Thoracic aorta (tissue), 2 donors: ENCODE data around the gene BTBD8. TPM values are rescaled to one million over a fixed set of nuclear protein-coding genes. Genes with fewer than 3 reads are reported as not detected.

Experiments used
- ATAC-seq: fragments of 150-250 bp; one replicate; pipeline ENCODE4 v1.8.0; 2017; ENCODE audit warnings: low read depth; ENCODE audit not compliant: insufficient number of reproducible peaks, low FRiP score
- DNase-seq: peaks from one replicate; pipeline ENCODE4 v3.0.0-alpha.2; 2020; ENCODE audit warnings: low spot score
- H3K27ac ChIP-seq, 2 donors: fragments of 200-600 bp; sonication (generic); 1 replicate in 1 of 2; 2 replicates in 1 of 2; pipeline ENCODE4 v1.5.1; 2016; ENCODE audit warnings: mild to moderate bottlenecking in 2 of 2, moderate library complexity in 2 of 2
- H3K27me3 ChIP-seq: fragments of 200-600 bp; sonication (generic); replicated peaks from 2 replicates; pipeline ENCODE4 v1.6.0; 2016; ENCODE audit warnings: mild to moderate bottlenecking; ENCODE audit not compliant: insufficient read depth
- H3K36me3 ChIP-seq: fragments of 200-600 bp; sonication (generic); one replicate; pipeline ENCODE4 v1.5.1; 2016
- H3K4me1 ChIP-seq, 2 donors: fragments of 200-600 bp; sonication (generic); 1 replicate in 1 of 2; 2 replicates in 1 of 2; pipeline versions ENCODE4 v1.5.1 to v1.6.0; 2016; ENCODE audit warnings: low read depth in 2 of 2, mild to moderate bottlenecking in 1 of 2; ENCODE audit not compliant: control insufficient read depth in 1 of 2
- H3K4me3 ChIP-seq: fragments of 200-600 bp; sonication (generic); 2 replicates; pipeline ENCODE4 v1.5.1; 2016; ENCODE audit warnings: mild to moderate bottlenecking
- H3K9me3 ChIP-seq: fragments of 200-600 bp; sonication (generic); 2 replicates; pipeline ENCODE4 v1.5.1; 2016
- total RNA-seq, 2 donors: library from RNA; depleted of rRNA; stranded (reverse); fragments of >200 nt; gene quantifications; one replicate each; pipeline versions ENCODE4 v1.1.0 to v1.2.3, GENCODE V29; 2016
- TF ChIP-seq, protein P1 (sequence below): fragments of 200-600 bp; sonication (generic); IDR thresholded peaks from one replicate; pipeline ENCODE4 v1.5.1; 2019; ENCODE audit warnings: antibody characterized with exemption

The BTBD8 gene
- total RNA-seq, result 10 to 100 TPM in 1 of 2 donors, 1 to 10 TPM in 1; 3.8 to 12.9 TPM

DNA sequence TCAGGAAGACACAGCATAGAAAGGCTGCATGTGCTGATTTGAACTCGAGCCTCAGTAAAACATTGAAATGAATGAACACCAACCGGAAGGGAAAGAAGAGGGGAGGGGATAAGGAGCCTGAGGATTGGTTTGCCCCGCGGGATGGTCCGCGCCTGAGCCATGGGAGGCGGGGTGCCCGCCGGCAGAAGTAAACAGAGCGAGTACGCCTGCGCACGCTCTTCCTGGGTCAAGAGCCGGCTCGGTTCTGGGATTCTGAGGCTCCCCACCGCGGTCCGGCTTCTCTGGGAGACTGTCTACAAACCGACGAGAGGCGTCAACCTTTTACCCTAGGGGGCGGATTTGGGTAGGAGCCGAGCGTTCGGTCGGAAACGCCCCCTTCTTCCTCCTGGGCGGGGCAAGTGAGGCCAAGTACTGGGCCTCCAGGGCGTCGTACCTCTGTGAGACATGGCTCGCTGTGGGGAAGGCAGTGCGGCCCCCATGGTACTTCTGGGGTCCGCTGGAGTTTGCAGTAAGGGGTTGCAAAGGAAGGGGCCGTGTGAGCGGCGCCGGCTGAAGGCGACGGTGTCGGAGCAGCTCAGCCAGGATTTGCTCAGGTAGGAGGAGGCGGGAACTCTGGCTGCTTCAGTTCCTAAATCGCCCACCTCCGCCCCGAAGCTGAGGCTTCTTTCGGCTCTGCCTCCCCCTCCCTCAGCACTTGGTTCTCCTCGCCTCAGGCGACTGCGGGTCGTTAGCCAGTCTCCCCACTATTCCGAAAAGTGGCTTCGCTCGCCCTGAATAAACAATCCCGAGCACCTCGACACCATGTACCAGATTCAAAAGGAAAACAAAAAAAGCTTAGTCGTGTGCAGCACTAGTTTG, at the start of gene BTBD8:
BTBD8 (plus strand) TSS at position 218 of the 858 bp plus-strand sequence; CDS start at position 445, 227 bp downstream.
- Histone ChIP-seq H3K27me3 (no peaks in the 10 kb centered on the region), H3K27ac (peak within 1 kb of the TSS; percentile 56 to 58), H3K4me1 (peaks cover 3 to 11% of the 10 kb centered on the region in 2 donors), H3K36me3 (no peaks in the 10 kb centered on the region), H3K9me3 (peaks cover 2% of the 10 kb centered on the region), H3K4me3 (peak within 1 kb of the TSS; percentile 83)
- peak; percentile 31 for DNase-seq
- peak; percentile 76 for ATAC-seq
- TF ChIP-seq, protein P1, sequence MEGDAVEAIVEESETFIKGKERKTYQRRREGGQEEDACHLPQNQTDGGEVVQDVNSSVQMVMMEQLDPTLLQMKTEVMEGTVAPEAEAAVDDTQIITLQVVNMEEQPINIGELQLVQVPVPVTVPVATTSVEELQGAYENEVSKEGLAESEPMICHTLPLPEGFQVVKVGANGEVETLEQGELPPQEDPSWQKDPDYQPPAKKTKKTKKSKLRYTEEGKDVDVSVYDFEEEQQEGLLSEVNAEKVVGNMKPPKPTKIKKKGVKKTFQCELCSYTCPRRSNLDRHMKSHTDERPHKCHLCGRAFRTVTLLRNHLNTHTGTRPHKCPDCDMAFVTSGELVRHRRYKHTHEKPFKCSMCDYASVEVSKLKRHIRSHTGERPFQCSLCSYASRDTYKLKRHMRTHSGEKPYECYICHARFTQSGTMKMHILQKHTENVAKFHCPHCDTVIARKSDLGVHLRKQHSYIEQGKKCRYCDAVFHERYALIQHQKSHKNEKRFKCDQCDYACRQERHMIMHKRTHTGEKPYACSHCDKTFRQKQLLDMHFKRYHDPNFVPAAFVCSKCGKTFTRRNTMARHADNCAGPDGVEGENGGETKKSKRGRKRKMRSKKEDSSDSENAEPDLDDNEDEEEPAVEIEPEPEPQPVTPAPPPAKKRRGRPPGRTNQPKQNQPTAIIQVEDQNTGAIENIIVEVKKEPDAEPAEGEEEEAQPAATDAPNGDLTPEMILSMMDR, result no peak

DNA sequence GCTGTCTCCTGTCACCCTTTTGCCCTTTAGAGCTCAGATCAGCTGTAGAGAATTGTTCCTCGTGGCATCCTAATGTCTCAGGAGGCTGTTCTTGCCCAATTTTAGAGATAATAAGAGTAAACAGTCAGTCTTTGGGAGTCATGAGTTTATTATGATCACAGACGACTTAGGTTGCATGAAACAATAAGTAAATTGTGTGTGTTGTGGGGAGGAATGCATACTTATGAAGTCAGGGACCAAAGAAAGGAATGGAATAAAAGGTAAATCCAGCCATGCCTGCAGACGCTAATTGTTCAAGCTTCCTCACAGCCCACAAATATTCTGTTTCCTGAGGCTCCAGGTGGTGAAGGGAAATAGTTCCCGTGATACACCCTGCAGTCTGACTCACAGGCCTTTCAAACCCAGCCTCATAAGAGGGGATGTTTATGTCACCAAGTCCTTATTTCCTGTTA, 49.5 kb upstream of the BTBD8 start:
- no peak for DNase-seq
- peaks cover 0 to 6% of the 10 kb centered on the region in 2 donors for H3K4me1 ChIP-seq
- no peak overlapping the region for H3K27ac ChIP-seq
- H3K36me3 ChIP-seq, result no peaks in the 10 kb centered on the region
- no peak for ATAC-seq
- no peaks in the 10 kb centered on the region for H3K27me3 ChIP-seq
- peak overlapping the region; percentile 23 for H3K4me3 ChIP-seq
- TF ChIP-seq, protein P1, result no peak
- no peaks in the 10 kb centered on the region for H3K9me3 ChIP-seq

DNA sequence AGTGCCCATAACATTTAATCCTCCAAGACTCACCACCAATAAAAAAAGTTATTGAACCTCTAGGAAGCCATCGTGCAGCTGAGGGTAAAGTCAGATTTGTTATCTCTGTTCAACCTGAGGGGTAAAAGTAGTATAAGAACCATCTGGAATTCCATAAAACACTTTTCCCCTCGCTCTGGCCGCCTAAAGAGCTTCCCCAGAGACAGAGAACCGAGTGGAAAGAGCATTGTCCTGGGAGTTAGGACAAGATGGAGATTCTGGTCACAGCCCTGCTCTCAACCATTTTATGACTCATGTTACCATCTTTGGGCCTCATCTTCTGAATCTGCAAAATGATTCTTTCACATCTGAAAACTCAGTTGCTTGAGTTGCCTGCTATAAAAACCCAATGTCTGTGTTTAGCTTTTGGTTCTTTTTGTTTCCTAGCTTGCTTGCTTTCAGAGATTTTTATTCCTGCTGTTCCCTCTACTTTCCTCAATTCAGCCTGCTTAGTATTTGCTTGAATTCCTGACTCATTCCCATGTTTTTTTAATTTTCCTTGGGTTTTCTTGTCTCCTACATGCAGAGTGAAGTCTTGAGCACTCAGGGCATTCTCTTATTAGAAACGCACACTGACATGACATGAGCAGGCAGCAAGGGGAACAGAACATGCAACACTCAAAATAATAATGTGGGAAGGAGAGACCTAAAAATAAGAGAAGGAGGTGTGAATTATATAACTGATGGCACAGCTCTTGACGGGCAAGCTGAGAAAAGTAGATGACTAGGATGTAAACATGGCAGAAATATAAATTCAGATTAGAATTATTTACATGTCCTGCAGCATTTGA, 48.6 kb upstream of the BTBD8 start:
- Histone ChIP-seq H3K4me3 (no peak overlapping the region), H3K4me1 (peaks cover 0 to 6% of the 10 kb centered on the region in 2 donors), H3K9me3 (no peaks in the 10 kb centered on the region), H3K36me3 (no peaks in the 10 kb centered on the region), H3K27ac (no peak overlapping the region), H3K27me3 (no peaks in the 10 kb centered on the region)
- ATAC-seq (no peak), DNase-seq (no peak)
- TF ChIP-seq, protein P1, result no peak

DNA sequence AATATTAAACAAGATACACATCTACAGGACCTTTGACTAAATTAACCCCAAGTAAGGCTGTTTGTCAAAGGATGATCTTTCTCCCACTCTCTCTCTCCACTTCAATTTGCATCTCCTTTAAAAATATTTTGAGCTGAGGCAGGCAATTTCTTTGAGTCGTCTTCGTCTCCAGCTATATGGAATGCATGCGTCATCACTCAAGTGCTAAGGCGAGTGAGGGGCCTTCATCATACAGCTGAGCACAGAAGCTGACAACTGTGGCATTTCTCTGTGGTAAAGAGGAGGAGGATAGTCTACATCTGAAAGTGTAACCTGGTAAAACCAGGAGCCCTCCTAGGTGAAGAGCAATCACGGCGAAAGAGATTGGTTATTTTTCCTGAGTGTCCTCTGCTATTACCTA, 42.7 kb upstream of the BTBD8 start:
- Histone ChIP-seq H3K27me3 (no peaks in the 10 kb centered on the region), H3K4me3 (no peak overlapping the region), H3K27ac (no peak overlapping the region), H3K9me3 (no peaks in the 10 kb centered on the region), H3K36me3 (no peaks in the 10 kb centered on the region), H3K4me1 (no peaks in the 10 kb centered on the region)
- DNase-seq, result no peak
- TF ChIP-seq, protein P1, result no peak
- no peak for ATAC-seq
